PFSK-1 (cell line): ENCODE measurements around the gene TMEM163.

Experiments
- FOXP2 ChIP-seq: optimal IDR thresholded peaks from 2 replicates; pipeline ENCODE3; 2011; ENCODE audit warnings: borderline replicate concordance, control low read depth, inconsistent platforms; ENCODE audit not compliant: insufficient read depth; ENCODE audit errors: extremely low read length, extremely low read depth
- POLR2AphosphoS5 ChIP-seq: IDR thresholded peaks from 2 replicates; pipeline ENCODE4 v1.6.1; 2012; ENCODE audit warnings: low read depth, mild to moderate bottlenecking, control low read depth, low read length, moderate library complexity
- SIN3A ChIP-seq: IDR thresholded peaks from 2 replicates; pipeline ENCODE4 v1.6.1; 2012; ENCODE audit warnings: mild to moderate bottlenecking, low read length, moderate library complexity, borderline replicate concordance; ENCODE audit not compliant: insufficient read depth
- TAF1 ChIP-seq: IDR thresholded peaks from 2 replicates; pipeline ENCODE4 v1.6.1; 2012; ENCODE audit warnings: low read length, control low read depth, borderline replicate concordance; ENCODE audit not compliant: insufficient read depth
- TF ChIP-seq, protein P1 (sequence below), 2 experiments: IDR thresholded peaks; 2 replicates each; pipeline versions ENCODE4 v1.6.1 to v1.8.0; 2011 to 2012; ENCODE audit warnings: low read depth in 2 of 2, low read length in 2 of 2, control low read depth in 1 of 2, inconsistent platforms in 1 of 2, mild to moderate bottlenecking in 1 of 2, moderate library complexity in 1 of 2; ENCODE audit not compliant: insufficient read depth in 1 of 2

The TMEM163 gene

DNA sequence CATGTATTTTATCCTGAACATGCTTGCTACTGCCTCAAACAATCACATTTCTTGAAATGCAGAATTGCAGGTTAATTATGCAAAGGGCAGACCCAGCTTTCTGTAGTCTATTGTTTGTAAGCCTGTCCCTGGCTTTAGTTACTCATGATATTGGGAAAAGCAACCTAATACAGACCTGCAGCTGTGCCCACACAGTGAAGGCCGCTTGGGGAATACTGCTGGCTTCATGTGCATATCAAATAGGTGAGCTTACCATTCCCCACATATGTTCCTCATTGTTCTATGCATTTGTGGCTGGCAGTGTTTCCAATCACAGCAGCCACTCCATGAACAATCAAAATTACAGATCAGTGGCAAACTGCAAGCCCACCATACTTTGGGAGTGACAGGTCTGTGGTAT is 186.3 kb downstream of the TMEM163 start:
- TF ChIP-seq, protein P1, sequence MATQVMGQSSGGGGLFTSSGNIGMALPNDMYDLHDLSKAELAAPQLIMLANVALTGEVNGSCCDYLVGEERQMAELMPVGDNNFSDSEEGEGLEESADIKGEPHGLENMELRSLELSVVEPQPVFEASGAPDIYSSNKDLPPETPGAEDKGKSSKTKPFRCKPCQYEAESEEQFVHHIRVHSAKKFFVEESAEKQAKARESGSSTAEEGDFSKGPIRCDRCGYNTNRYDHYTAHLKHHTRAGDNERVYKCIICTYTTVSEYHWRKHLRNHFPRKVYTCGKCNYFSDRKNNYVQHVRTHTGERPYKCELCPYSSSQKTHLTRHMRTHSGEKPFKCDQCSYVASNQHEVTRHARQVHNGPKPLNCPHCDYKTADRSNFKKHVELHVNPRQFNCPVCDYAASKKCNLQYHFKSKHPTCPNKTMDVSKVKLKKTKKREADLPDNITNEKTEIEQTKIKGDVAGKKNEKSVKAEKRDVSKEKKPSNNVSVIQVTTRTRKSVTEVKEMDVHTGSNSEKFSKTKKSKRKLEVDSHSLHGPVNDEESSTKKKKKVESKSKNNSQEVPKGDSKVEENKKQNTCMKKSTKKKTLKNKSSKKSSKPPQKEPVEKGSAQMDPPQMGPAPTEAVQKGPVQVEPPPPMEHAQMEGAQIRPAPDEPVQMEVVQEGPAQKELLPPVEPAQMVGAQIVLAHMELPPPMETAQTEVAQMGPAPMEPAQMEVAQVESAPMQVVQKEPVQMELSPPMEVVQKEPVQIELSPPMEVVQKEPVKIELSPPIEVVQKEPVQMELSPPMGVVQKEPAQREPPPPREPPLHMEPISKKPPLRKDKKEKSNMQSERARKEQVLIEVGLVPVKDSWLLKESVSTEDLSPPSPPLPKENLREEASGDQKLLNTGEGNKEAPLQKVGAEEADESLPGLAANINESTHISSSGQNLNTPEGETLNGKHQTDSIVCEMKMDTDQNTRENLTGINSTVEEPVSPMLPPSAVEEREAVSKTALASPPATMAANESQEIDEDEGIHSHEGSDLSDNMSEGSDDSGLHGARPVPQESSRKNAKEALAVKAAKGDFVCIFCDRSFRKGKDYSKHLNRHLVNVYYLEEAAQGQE (IDR thresholded peaks at IDR 0.05; ENCODE audit: insufficient read depth in 1 of 2, low read depth in 2 of 2, low read length in 2 of 2), result no peak
- TF ChIP-seq SIN3A (no peak), POLR2AphosphoS5 (no peak), TAF1 (no peak), FOXP2 (no peak)

- TF ChIP-seq, protein P1 (IDR thresholded peaks at IDR 0.05; ENCODE audit: insufficient read depth in 1 of 2, low read depth in 2 of 2, low read length in 2 of 2), result no peak
Observed at GRCh38 chr2:134527381-134527780, 191.4 kb downstream of the TMEM163 start.

- TF ChIP-seq, protein P1 (IDR thresholded peaks at IDR 0.05; ENCODE audit: insufficient read depth in 1 of 2, low read depth in 2 of 2, low read length in 2 of 2), result no peak
- TF ChIP-seq FOXP2, result no peak
- TF ChIP-seq SIN3A, result no peak
- TF ChIP-seq POLR2AphosphoS5, result no peak
- no peak for TF ChIP-seq TAF1
Observed at GRCh38 chr2:134522496-134523455, 196.0 kb downstream of the TMEM163 start.

DNA sequence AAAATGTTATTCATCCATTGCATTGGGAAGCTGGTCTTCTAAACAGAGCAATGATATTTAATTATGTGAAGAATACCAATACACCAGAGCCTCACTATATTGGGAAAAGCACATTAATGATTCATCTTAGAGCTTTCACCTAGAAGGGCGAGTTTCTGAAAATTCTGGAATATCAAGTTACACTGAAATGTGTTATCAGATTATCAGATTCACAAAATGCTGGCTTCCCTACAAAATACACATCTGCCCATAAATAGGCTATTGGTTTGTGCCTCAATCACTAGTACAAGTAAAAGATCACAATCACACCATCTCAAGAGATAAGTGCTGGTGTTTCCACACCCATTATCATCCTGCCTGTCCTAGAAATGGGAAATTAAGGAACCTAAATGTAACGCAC is 200.7 kb downstream of the TMEM163 start:
- TF ChIP-seq FOXP2, result no peak

DNA sequence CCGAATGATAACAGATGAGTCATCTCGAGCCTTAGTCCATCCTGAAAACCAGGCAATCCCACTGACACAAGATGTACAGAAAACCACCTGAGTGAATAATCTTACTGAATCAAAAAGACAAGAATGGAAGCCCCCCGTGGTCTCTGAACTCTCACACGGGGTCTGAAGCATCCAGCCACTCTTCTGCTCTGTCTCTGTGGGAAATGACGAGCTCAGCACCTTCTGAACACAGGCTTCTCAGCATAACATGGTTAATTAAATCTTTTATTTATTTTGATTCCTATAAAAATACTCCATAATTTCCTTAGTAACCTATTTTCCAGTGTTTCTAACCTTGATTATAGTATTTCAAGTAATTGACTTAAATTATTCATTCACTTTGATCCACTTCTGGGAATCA is 203.7 kb downstream of the TMEM163 start:
- no peak for TF ChIP-seq FOXP2
- TF ChIP-seq SIN3A, result no peak
- no peak for TF ChIP-seq POLR2AphosphoS5
- TF ChIP-seq, protein P1 (IDR thresholded peaks at IDR 0.05; ENCODE audit: insufficient read depth in 1 of 2, low read depth in 2 of 2, low read length in 2 of 2), result no peak
- TF ChIP-seq TAF1, result no peak
